ENCODE measurements around the gene NDUFS3.

The NDUFS3 gene

DNA sequence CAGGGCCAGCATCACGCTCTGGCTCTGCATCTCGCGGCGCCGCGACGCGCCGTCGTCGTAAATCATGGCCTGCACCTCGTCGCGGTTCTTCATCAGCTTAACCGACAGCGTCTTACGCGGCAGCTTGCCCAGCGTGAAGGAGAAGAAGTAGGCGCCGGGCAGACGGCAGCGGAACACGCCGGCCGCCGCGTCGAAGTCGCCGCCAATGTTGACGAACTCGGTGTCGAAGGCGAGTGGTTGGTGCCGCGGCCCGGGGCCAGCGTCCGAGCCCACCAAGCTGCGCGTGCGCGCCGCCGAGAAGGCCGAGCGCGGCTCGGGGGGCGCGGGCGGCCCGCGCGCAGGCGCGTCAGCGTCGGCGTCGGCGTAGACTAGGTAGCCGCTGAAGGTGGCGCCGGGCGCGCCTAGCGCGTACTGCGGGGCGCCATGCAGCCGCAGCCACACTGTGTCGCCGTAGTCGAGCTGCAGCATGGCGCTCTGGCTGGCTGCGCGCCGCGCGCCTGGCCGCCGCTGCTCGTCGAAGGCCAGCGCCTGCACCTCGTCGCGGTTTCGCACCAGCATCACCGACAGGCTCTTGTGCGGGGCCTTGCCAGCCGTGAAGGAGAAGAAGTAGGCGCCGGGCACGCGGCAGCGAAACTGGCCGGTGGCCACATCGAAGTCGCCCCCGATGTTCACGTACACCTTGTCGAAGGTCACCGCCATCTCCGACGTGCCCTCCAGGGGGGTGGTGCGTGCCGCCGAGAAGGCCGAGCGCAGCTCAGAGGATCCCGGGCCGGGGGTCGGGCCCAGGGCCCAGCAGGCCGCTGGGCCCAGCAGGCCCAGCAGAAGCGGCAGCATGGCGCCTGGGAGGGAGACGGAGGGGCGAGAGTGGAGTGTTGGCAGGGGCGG, 11.3 kb downstream of the NDUFS3 start:
- no peak for DNase-seq (ENCODE audit: low read depth in 1 of 2, low spot score in 1 of 2)

DNA sequence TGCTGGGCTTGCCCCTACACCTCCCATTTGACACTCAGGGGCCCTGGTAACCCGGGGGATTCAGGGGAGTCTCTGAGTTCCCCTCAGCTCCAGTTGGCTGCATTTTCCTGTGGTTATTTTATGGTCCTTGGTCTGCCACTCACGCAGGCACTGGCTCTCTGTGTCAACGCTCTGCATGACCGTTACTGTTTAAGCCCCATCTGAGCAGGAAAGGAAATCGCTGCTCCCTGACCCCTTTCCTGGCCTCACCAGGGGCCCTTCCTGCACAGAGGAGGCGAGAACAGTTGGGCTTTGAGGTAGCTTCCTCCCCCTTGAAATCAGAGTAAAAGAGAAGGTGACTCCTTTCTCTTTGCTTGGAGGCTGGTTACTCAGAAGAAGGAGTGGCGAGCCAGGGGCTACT, 12.9 kb downstream of the NDUFS3 start:
- DNase-seq (ENCODE audit: low read depth in 1 of 2, low spot score in 1 of 2): no peak

DNA sequence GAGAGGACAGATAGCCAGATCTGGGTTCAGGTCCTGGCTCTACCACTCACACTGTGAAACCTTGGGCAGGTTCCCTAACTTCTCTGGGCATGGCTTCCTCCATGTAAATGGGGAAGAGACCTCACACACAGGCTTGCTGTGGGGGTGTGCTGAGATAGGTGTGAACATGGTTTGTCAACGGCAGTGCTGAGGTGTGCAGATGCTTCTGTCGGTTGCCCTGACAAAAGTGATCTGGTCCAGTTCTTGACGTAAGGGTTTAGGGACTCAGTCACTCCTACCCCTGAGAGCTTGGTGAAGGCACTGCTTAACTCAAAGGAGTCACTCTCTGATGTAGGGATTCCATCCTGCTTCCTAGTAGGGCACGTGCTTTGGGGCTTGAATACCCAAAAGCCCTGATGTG, 13.4 kb downstream of the NDUFS3 start:
- DNase-seq (ENCODE audit: low read depth in 1 of 2, low spot score in 1 of 2): no peak

DNA sequence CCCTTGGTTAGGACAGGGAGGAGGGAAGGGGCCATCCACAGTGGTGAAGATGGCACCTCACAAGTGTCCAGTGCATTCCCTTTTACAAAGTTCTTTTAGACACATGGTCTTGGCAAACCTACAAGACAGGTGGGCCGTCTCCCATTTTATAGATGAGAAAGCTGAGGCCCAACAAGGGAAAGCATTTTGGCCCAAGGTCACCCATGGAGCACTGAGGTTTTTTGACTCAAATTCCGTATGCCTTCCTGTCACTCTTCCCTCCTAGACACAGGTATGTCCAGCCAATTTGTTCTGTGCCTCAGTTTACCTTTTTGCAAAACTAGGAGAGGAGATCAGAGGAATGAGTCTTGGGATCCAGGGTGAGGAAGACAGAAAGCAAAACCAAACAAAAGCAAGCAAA, 14.1 kb downstream of the NDUFS3 start:
- DNase-seq (ENCODE audit: low read depth in 1 of 2, low spot score in 1 of 2): no peak

DNA sequence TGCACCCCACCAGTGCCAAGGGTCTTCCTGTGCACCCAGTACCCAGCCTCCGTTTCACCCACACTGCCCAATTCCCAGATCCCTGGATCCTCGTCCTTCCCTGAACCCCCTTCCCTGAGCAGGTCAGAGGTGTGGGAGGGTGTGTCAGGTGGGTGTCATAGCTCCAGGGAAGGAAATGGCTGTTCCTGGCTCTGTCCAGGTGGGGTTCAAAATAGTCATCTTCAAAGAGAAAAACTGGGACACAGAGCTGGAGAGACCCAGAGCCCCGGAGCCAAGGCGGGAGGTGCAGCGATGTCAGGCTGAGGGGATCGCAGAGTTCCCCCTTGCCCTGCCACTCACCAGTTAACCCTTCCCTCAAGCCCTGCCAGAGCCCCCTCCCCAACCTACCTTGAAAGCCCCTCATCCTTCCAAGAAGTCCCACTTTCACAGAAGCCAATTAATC, 14.6 kb downstream of the NDUFS3 start:
- DNase-seq (ENCODE audit: low read depth in 1 of 2, low spot score in 1 of 2): no peak

DNA sequence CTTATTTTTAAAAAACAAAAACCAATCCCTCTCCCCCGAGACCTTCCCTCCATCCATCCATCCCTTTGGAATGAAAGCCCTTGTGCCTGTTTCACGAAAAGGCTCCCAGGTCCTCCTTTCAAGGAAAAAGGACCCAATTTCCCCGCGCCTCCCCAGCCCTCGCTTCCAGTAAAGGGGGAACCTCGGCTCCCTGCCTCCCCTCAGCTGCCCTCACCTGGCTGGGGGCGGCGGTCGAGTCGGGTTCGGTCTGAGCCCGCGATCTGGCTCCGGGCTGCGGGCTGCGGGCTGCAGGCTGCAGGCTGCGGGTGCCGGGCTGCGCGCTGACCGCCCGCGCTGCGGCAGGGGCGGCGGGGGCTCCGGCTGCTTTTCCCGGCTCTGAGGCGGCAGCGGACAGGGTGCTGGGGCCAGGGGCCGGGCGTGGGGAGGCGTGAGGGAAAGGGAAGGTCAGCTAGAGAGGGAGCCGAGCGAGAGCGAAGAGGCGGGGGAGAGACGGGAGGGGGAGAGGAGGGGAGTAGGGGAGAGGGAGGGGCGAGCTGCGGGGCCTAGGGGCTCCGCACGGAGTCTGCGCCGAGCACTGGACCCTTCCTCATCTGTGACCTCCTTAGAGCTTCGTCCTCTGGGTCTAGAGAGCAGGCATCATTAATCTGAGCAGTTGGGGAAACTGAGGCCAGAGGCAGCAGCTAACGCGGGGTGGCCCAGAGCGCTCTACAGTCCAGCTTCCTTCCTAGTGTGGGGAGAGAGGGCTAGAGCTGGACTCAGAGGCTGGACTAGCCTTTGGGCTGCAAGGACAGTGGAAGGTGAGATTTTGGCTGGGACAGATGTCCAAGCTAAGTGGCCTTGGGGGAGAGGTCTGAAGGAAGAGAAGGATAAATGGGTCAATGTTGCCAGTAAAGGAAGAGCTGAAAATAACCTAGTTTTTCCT, 15.3 kb downstream of the NDUFS3 start, which contains the start of gene C1QTNF4:
C1QTNF4 (minus strand) TSS at position 478 of the 922 bp plus-strand sequence. CDS start 3,601 bp downstream, outside the sequence.
- no peak for DNase-seq (ENCODE audit: low read depth in 1 of 2, low spot score in 1 of 2)

DNA sequence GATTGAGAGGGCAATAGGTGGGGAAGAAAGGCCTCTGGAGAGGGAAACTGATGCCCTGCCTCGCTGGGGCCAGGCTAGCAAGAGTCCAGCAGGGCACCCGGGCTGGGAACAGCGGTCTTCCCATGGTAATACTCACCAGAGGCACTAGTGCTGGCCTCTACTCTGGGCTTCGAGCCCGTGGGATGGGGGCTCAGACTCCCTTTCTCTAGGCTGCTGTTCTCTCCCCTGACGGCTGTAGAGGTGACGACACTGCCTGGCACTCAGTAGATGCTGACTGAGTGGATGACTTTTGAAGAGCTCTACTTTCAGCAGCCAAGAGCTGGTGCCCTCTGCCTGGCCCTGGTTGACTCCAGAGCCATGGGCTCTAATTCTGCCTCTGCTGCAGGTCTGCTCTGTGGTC, 16.2 kb downstream of the NDUFS3 start:
- DNase-seq (ENCODE audit: low read depth in 1 of 2, low spot score in 1 of 2): no peak

DNA sequence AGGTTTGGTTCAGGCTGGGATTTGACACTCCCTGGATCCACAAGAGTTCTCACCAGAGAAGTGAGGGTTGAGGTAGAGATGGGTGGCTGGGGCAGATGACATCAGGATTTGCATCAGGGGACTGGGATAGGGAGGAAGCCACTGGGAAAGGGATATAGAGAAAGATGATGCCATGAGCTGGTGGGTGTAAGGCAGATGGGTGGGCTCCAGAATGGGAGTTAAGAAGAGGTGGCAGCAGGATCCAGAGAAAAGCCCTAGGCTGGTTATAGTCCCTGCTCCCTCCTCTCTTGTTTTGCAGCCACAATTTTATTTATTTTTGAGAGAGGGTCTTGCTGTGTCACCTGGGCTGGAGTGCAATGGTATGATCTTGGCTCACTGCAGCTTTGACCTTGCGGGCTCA, 17.1 kb downstream of the NDUFS3 start:
- no peak for DNase-seq (ENCODE audit: low read depth in 1 of 2, low spot score in 1 of 2)

DNA sequence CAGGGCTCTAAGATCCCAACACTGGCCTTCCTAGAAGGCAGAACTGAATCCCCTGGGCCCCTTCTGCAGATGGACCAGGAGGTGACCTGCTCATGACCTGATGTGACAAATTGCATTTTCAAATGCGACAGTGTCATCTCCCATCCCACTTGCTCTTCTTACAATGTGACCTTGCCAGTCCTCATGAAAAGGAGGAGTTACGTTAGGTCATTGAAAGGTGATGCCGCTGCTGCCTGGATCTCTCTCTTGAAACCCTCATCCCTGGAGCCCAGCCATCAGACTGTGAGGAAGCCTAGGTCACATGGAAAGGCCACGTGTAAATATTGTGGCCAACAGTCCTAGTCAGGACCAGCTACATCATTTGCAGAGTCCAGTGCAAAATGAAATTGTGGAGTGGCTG, 21.0 kb downstream of the NDUFS3 start:
- no peak for DNase-seq (ENCODE audit: low read depth in 1 of 2, low spot score in 1 of 2)

DNA sequence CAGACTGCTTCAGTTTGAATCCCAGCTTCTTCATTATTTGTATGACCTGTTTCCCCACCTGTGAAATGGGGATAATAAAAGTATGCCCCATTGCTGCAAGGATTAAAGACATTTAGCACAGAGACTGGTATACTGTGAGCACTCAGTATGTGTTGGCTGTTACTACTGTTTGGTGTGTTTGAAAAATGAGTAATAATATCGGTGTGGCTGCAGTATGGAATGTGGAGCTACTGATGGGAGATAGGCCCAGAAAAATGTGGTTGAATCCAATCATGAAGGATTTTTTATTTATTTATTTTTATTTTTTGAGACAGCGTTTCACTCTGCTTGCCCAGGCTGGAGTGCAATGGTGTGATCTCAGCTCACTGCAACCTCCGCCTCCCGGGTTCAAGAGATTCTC, 24.4 kb downstream of the NDUFS3 start:
- DNase-seq (ENCODE audit: low read depth in 1 of 2, low spot score in 1 of 2): no peak

DNA sequence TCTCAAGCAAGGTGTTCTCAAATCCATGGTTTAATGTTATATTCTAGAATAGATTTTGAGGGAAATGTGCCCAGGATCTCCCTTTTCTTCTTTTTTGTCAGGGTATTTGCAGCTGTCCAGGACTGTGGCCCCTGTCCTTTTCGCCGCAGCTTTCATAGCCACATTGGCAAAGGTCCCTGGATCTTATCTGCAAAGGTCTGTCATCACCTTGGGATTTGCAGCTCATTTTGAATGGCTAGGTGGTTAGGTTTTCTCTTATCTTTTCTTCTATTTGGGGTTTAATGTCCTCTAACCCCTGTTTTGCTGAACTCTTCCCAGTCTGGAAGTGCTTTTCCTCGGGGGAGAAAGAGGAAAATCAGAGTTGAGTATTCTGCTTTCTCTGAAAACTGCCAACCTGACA, 27.0 kb downstream of the NDUFS3 start:
- no peak for DNase-seq (ENCODE audit: low read depth in 1 of 2, low spot score in 1 of 2)

DNA sequence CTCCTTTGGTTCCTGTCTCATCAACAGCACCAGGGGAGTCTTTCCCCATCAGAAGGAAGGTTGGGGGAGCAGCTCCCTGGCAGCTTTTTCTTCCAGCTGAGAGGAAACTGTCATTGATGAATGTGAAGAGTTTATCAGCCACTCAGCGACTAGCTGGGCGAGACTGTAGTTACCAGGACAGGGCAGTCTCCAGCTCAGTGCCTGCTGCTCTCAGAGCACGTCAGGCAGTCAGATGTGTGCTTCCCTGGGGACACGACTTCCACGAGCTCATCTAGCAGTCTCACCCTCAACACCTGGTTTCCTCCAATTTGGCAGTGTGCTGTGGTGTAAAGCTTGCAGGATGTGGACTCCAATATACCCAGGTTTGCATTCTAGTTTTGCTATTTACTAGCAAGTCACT, 27.9 kb downstream of the NDUFS3 start:
- no peak for DNase-seq (ENCODE audit: low read depth in 1 of 2, low spot score in 1 of 2)

DNA sequence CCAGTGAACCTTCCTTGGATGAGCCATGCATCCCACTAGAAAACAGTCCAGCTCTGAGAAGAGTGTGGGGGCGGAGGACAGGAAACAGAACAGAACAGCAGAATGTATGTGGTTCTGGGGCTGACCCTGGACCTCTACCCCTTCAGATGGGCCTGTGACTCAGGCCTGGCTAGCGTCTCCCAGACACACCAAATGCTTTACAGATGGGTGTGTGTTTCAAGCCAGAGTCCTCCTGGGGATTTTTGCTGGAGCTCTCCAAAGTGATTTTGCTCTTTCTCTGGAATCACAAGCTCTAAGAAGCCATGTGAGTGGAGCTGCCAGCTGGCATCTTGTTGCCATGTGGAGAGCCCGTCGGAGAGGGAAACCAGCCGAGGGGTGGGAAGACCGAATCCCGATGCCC, 28.5 kb downstream of the NDUFS3 start:
- no peak for DNase-seq (ENCODE audit: low read depth in 1 of 2, low spot score in 1 of 2)

DNA sequence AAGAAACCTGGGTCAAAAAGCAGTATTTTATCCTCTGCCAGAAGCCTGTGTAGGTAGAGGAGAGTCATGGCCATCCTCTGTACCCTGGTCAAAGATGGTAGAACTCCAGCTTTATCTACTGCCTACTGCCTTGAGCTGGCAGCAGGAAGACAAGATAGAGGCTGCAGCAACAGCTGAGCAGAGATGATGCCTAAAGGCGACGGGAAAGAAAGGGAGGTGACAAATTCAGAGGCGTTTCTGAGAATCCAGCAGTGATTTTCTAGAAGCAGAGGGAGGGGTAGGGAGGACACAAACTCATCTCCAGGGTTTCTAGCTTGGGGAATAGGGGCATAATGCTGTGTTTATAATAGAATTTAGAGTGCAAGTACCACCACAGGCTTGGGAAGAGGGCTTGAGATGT, 30.8 kb downstream of the NDUFS3 start:
- no peak for DNase-seq (ENCODE audit: low read depth in 1 of 2, low spot score in 1 of 2)

DNA sequence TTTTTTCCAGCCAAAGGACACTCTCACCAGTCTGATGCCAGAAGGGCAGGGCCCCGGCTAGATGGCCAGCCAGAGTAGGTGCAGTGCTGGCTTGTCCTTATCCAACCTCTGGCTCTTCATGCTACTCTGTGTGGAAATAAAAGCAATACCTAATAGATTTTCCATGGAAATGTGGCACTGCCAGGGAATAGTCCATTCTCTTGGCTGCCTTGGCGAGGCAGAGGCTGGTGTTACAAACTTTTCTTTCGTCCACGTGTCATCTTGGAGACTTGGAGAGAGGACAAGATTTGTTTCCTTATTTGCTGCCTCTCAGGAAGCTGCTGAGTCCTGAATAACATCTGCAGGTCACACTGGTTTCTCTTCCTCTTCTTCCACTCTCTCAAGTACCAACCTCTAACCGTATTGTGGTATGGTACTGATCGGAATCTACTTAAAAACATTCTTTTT, 32.5 kb downstream of the NDUFS3 start:
- no peak for DNase-seq (ENCODE audit: low read depth in 1 of 2, low spot score in 1 of 2)

DNA sequence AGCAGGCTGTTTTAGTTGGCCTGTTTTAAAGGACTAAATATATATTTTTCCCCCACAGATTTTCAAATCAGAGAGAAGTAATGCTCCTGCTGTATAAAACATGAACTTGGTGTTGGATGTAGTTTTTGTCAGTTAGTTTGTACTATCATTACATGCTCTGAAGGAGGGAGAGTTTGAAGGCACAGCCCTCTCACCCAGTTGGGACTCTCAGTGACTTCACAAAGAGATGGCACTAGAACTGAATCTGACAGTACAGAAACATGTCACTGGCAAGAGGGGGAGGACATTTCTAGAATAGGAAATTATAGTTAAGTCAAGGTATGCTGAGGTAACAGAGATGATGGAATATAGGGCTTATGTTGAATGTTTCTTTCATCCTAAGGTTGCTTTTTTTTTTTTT, 36.4 kb downstream of the NDUFS3 start:
- no peak for DNase-seq (ENCODE audit: low read depth in 1 of 2, low spot score in 1 of 2)

DNA sequence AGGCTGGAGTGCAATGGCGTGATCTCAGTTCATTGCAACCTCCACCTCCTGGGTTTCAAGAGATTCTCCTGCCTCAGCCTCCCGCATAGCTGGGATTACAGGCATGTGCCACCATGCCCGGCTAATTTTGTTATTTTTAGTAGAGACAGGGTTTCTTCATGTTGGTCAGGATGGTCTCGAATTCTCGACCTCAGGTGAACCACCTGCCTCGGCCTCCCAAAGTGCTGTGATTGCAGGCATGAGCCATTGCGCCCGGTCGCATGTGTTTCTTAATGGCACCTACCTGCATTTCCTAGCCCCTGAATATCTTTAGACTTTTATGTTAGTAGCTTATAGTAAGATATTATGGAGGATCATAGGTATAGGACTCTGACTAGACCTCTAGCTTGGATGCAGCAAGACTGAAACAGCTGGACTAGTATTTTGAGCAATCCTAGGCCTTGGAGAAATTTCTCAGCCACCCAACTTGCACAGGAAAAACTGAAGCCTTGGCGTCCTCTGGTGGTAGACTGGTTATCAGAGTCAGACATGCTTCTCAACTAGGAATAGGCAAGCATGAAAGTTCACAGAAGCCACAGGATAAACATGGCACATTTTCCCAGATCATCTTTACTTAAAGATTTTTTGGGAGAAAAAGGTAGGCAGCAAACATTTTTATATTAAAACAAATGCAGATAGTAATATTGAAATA, 38.0 kb downstream of the NDUFS3 start:
- DNase-seq (ENCODE audit: low read depth in 1 of 2, low spot score in 1 of 2): no peak

DNA sequence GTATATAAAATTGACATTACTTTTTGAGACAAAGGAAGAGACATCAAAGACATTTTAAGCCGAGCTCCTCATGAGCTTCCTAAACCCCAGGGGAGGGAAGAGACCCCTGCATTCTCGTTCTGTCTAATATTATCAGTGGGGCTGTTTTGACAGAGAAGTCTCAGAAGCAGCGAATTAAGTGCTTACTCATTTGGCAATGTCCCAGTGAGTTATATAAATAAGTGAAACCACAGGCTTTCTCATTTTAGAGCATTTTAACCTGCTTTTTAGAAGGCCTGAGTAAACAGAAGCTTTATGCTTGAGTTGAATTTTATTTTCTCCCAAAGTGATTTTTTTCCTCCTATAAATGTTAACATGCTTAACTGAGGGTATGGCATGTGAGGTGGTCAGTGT, 38.5 kb downstream of the NDUFS3 start:
- no peak for DNase-seq (ENCODE audit: low read depth in 1 of 2, low spot score in 1 of 2)

DNA sequence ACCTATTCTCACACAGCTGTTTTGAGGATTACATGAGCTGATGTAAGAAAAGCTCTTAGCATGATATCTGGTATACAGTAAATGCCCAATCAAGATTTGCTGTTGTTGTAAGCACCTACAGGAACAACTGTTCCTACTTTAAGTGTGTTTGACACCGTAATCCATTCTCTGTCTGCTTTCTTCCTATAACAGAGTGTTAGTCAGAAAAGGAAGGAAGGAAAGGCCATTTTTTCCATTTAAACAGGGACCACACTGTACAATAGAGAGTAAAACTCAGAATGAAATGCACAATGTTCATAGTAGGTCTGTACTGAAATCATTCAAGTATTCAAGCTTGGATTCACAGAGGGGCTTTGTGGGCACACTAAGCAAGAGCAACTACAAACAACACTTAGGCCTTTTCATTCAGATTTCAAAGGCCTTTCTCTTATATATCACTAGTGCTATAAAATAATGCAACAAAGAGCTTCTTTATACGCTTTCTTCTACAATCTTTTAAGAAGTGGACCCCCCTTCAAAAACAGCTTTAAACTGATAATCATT, 42.0 kb downstream of the NDUFS3 start:
- no peak for DNase-seq (ENCODE audit: low read depth in 1 of 2, low spot score in 1 of 2)

DNA sequence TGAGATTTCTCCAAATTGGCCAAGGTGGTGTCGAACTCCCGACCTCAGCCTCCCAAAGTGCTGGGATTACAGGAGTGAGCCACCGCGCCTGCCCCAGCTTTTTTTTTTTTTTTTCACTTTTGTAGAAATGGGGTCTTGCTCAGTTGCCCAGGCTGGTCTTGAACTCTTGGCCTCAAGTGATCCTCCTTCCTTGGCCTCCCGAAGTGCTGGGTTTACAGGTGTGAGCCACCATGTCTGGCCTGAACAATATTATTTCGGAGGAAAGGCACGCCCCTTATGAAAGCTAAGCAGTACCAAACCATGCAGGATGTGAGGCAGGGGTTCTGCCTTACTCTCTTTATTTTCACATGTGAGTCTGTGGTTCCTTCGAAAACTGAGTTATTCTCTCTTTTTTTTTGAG, 47.4 kb downstream of the NDUFS3 start:
- no peak for DNase-seq (ENCODE audit: low read depth in 1 of 2, low spot score in 1 of 2)

DNA sequence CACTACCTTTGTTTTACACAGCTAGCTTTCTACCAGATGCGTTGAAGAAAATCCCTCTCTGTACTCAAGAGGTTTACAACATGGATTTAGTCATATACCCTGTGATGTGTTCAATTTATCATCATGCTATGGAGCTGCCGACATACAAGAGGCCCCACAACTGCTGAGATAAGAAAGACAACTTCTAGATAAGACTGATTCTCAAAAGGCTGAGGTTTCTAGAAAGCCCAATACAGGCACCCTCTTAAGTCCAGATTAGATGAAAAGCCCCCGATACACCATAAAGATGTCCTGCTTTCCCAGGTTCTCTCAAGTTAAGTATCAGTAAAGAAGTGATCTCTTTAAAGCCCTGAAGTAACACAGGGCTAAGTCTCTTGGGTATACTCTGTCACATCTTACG, 49.2 kb downstream of the NDUFS3 start:
- no peak for DNase-seq (ENCODE audit: low read depth in 1 of 2, low spot score in 1 of 2)
